HUES64 (cell line): ENCODE data around the gene PCDHB9. TPM values are rescaled to one million over a fixed set of nuclear protein-coding genes. Genes with fewer than 3 reads are reported as not detected.
"Not testable (repeated sequence)": the region's sequence is repeated elsewhere in the genome, so short reads cannot be mapped to it uniquely, and the experiment has no call there.

Experiments used
- H3K27ac ChIP-seq: 2 replicates; pipeline ENCODE4 v1.7.0; 2013; ENCODE audit warnings: low read depth, low read length, inconsistent platforms
- H3K27me3 ChIP-seq: 2 replicates; pipeline ENCODE4 v1.6.1; 2013; ENCODE audit warnings: mild to moderate bottlenecking, low read length; ENCODE audit not compliant: insufficient read depth
- H3K36me3 ChIP-seq: 2 replicates; pipeline ENCODE4 v1.6.1; 2013; ENCODE audit warnings: mild to moderate bottlenecking, low read length; ENCODE audit not compliant: insufficient read depth
- H3K4me1 ChIP-seq: 2 replicates; pipeline ENCODE4 v1.6.1; 2013; ENCODE audit warnings: mild to moderate bottlenecking, low read length, moderate library complexity; ENCODE audit not compliant: insufficient read depth
- H3K4me3 ChIP-seq: 2 replicates; pipeline ENCODE4 v1.5.1; 2013; ENCODE audit warnings: mild to moderate bottlenecking, low read length, moderate library complexity
- H3K9ac ChIP-seq: 2 replicates; pipeline ENCODE4 v1.6.1; 2013; ENCODE audit warnings: mild to moderate bottlenecking, low read depth, low read length
- H3K9me3 ChIP-seq: 2 replicates; pipeline ENCODE4 v1.6.1; 2013; ENCODE audit warnings: low read depth, low read length; ENCODE audit not compliant: insufficient read depth
- WGBS: fragments of 150-250, 120-280 bp; methylation state at CpG from one replicate; pipeline ENCODE4 v1.1.7; 2013; ENCODE audit warnings: missing lambda C conversion rate; 5-methylcytosine and 5-hydroxymethylcytosine counted together
- polyA plus RNA-seq, 2 experiments: library from polyadenylated mRNA; stranded (reverse); fragments of 50-300 nt; gene quantifications; one replicate each; pipeline ENCODE4 v1.2.3, GENCODE V29; 2013

The PCDHB9 gene
- polyA plus RNA-seq (2013, experiment 1 of 2), result 0.60 TPM
- 1.5 TPM for polyA plus RNA-seq (2013, experiment 2 of 2)

DNA sequence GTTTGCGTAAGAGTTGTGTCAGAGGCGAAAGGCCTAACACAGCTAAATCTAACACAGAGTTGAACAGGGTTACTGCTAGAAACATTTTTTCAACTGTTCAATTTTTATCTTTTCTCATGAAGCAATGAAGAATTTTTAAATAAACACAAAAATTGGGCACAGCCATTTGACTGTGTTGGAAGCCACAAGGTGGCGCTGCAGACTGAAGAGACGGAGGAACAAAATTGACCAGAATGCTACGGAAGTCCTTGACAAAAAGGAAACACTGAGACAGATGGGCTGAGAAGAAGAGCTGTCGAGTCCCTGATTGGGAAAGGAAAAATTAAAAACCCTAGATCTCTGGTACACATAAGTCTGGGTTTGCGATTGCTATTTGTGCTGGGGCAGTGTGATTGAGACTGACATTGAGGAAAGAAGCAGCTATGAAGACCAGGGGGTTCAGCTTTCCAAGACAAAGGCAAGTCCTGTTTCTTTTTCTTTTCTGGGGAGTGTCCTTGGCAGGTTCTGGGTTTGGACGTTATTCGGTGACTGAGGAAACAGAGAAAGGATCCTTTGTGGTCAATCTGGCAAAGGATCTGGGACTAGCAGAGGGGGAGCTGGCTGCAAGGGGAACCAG is at the start of gene PCDHB9:
PCDHB9 (plus strand) TSS at position 265 of the 616 bp plus-strand sequence; CDS start at position 423, 158 bp downstream.
- no peak within 1 kb of the TSS for H3K27ac ChIP-seq
- H3K4me1 ChIP-seq, result no peaks in the 10 kb centered on the region
- no peaks in the 10 kb centered on the region for H3K27me3 ChIP-seq
- WGBS, result 51% methylated on average over 7 of the region's 9 CpGs
- H3K9ac ChIP-seq, result no peak within 1 kb of the TSS
- H3K4me3 ChIP-seq, result no peak within 1 kb of the TSS
- no peaks in the 10 kb centered on the region for H3K36me3 ChIP-seq
- H3K9me3 ChIP-seq, result peaks cover 7% of the 10 kb centered on the region; the same call in 1 of the 2 replicates

DNA sequence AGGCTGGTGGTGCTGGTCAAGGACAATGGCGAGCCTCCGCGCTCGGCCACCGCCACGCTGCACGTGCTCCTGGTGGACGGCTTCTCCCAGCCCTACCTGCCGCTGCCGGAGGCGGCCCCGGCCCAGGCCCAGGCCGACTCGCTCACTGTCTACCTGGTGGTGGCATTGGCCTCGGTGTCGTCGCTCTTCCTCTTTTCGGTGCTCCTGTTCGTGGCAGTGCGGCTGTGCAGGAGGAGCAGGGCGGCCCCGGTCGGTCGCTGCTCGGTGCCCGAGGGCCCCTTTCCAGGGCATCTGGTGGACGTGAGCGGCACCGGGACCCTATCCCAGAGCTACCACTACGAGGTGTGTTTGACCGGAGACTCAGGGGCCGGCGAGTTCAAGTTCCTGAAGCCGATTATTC is 49.6 kb upstream of the PCDHB9 start:
- H3K9me3 ChIP-seq, result peaks cover 33% of the 10 kb centered on the region
- 97% methylated on average over 34 of the region's 34 CpGs for whole genome bisulfite sequencing
- not testable (repeated sequence) for H3K27me3 ChIP-seq, H3K4me1 ChIP-seq, H3K4me3 ChIP-seq, H3K36me3 ChIP-seq, H3K27ac ChIP-seq, H3K9ac ChIP-seq

DNA sequence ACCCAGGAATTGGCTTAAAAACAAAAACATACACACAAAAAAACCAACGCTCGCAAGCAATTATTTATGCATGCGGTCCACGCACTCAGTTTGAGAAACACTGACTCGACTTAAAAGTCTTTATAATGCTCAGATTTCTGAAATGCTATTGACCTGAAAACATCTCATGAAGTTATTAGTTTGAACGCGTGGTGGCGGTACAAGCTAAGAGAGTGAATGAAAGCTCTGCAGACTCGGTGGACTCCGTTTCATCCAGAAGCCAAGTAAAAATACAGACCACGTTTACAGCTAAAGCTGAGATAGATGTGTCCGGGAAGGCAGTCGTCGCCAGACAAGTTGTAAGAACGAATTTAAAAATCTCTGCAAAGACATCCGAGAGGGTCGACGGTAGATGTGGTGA is 37.1 kb upstream of the PCDHB9 start, which contains the start of gene PCDHB6:
PCDHB6 (plus strand) TSS at position 246 of the 400 bp plus-strand sequence. CDS start 201 bp downstream, outside the sequence.
- Histone ChIP-seq H3K4me1 (no peaks in the 10 kb centered on the region), H3K27ac (no peak within 1 kb of the TSS), H3K36me3 (no peaks in the 10 kb centered on the region), H3K27me3 (no peaks in the 10 kb centered on the region), H3K4me3 (no peak within 1 kb of the TSS), H3K9me3 (peaks cover 9% of the 10 kb centered on the region; the same call in 1 of the 2 replicates), H3K9ac (no peak within 1 kb of the TSS)
- 88% methylated on average over 18 of the region's 18 CpGs for WGBS

DNA sequence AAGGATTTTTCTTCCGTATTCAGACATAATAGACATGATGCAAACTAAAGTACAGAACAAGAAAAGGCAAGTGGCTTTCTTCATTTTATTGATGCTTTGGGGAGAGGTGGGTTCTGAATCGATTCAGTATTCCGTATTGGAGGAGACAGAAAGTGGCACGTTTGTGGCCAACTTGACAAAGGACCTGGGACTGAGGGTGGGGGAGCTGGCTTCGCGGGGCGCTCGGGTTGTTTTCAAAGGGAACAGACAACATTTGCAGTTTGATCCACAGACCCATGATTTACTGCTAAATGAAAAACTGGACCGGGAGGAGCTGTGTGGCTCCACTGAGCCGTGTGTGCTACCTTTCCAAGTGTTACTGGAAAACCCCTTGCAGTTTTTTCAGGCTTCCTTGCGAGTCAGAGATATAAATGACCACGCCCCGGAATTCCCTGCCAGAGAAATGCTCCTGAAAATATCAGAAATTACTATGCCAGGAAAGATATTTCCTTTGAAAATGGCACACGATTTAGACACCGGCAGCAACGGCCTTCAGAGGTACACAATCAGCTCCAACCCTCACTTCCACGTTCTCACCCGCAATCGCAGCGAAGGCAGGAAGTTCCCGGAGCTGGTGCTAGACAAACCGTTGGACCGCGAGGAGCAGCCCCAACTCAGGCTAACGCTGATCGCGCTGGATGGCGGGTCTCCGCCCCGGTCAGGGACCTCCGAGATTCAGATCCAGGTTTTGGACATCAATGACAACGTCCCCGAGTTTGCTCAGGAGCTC is 36.6 kb upstream of the PCDHB9 start:
- no peaks in the 10 kb centered on the region for H3K27me3 ChIP-seq
- 95% methylated on average over 33 of the region's 33 CpGs for WGBS
- no peak overlapping the region for H3K9ac ChIP-seq
- no peak overlapping the region for H3K27ac ChIP-seq
- H3K36me3 ChIP-seq, result no peaks in the 10 kb centered on the region
- no peak overlapping the region for H3K4me3 ChIP-seq
- H3K4me1 ChIP-seq, result no peaks in the 10 kb centered on the region
- H3K9me3 ChIP-seq, result peaks cover 9% of the 10 kb centered on the region; the same call in 1 of the 2 replicates

DNA sequence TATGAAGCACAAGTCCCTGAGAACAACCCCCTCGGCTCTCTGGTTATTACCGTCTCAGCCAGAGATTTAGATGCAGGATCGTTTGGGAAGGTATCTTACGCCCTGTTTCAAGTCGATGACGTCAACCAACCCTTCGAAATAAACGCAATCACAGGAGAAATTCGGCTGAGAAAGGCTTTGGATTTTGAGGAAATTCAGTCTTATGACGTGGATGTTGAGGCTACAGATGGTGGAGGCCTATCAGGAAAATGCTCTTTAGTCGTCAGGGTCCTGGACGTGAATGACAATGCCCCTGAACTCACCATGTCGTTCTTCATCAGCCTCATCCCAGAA is 36.0 kb upstream of the PCDHB9 start:
- H3K4me3 ChIP-seq, result no peak overlapping the region
- whole genome bisulfite sequencing, result 93% methylated on average over 13 of the region's 13 CpGs

DNA sequence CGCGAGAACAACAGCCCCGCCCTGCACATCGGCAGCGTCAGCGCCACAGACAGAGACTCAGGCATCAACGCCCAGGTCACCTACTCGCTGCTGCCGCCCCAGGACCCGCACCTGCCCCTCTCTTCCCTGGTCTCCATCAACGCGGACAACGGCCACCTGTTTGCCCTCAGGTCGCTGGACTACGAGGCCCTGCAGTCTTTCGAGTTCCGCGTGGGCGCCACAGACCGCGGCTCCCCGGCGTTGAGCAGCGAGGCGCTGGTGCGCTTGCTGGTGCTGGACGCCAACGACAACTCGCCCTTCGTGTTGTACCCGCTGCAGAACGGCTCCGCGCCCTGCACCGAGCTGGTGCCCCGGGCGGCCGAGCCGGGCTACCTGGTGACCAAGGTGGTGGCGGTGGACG is 35.3 kb upstream of the PCDHB9 start:
- H3K9ac ChIP-seq, H3K36me3 ChIP-seq, H3K4me1 ChIP-seq, H3K4me3 ChIP-seq, H3K27ac ChIP-seq, H3K27me3 ChIP-seq: not testable (repeated sequence)
- 97% methylated on average over 34 of the region's 41 CpGs for WGBS
- H3K9me3 ChIP-seq, result peaks cover 14% of the 10 kb centered on the region

More for the DNA sequence above, 36.0 kb upstream of the PCDHB9 start:
- H3K4me1 ChIP-seq, result no peaks in the 10 kb centered on the region
- H3K27me3 ChIP-seq, result no peaks in the 10 kb centered on the region
- H3K36me3 ChIP-seq, result no peaks in the 10 kb centered on the region
- H3K9me3 ChIP-seq, result peaks cover 9% of the 10 kb centered on the region; the same call in 1 of the 2 replicates
- no peak overlapping the region for H3K27ac ChIP-seq
- no peak overlapping the region for H3K9ac ChIP-seq

DNA sequence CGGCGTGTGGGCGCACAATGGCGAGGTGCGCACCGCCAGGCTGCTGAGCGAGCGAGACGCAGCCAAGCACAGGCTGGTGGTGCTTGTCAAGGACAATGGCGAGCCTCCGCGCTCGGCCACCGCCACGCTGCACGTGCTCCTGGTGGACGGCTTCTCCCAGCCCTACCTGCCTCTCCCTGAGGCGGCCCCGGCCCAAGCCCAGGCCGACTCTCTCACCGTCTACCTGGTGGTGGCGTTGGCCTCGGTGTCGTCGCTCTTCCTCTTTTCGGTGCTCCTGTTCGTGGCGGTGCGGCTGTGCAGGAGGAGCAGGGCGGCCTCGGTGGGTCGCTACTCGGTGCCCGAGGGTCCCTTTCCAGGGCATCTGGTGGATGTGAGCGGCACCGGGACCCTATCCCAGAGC is 34.9 kb upstream of the PCDHB9 start:
- WGBS, result 96% methylated on average over 36 of the region's 36 CpGs
- H3K27ac ChIP-seq, H3K9ac ChIP-seq, H3K4me3 ChIP-seq, H3K4me1 ChIP-seq, H3K36me3 ChIP-seq, H3K27me3 ChIP-seq: not testable (repeated sequence)
- peaks cover 17% of the 10 kb centered on the region for H3K9me3 ChIP-seq

DNA sequence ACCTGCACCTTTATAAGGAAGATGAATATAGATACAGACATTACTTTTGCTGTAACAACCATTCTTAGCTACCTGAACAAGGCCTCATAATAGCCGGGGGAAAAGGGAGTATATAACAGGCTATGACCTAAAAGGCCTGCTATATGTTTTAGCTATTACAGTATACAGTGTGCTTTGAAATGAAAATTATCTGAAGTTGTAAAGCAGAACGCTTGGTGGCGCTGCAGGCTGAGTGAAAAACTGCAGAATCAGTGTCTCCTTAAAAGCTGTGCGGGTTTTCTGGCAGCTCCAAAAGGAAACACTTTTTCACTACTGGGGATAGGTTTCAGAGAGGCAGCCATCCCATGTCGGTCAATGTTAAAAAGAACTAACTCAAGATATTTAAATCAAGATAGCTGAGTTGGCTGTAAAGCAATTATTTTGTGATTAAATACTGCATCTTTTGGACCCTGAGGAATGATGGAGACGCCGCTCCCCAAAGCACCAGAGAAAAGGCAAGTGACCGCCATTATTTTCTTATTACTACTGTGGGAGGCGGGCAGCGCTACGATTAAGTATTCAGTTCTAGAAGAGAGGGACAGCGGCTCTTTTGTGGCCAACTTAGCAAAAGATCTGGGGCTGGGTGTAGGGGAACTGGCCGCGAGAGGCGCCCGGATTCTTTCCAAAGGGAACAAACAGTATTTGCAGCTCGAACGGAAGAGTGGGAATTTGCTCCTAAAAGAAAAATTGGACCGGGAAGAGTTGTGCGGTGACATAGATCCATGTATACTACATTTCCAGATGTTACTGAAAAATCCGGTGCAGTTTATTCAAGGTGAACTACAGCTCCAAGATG is 31.2 kb upstream of the PCDHB9 start:
- H3K4me3 ChIP-seq, result peak overlapping the region; percentile 21; the same call in 1 of the 2 replicates
- no peaks in the 10 kb centered on the region for H3K4me1 ChIP-seq
- no peaks in the 10 kb centered on the region for H3K36me3 ChIP-seq
- peaks cover 17% of the 10 kb centered on the region for H3K9me3 ChIP-seq
- WGBS, result 85% methylated on average over 21 of the region's 21 CpGs
- no peak overlapping the region for H3K9ac ChIP-seq
- H3K27me3 ChIP-seq, result no peaks in the 10 kb centered on the region
- no peak overlapping the region for H3K27ac ChIP-seq

DNA sequence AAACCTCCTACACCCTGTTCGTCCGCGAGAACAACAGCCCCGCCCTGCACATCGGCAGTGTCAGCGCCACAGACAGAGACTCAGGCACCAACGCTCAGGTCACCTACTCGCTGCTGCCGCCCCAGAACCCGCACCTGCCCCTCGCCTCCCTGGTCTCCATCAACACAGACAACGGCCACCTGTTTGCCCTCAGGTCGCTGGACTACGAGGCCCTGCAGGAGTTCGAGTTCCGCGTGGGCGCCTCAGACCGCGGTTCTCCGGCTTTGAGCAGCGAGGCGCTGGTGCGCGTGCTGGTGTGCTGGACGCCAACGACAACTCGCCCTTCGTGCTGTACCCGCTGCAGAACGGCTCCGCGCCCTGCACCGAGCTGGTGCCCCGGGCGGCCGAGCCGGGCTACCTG is 29.6 kb upstream of the PCDHB9 start:
- H3K4me3 ChIP-seq, H3K27ac ChIP-seq, H3K9ac ChIP-seq, H3K27me3 ChIP-seq, H3K36me3 ChIP-seq, H3K4me1 ChIP-seq: not testable (repeated sequence)
- 95% methylated on average over 28 of the region's 38 CpGs for WGBS
- H3K9me3 ChIP-seq, result peaks cover 11% of the 10 kb centered on the region

DNA sequence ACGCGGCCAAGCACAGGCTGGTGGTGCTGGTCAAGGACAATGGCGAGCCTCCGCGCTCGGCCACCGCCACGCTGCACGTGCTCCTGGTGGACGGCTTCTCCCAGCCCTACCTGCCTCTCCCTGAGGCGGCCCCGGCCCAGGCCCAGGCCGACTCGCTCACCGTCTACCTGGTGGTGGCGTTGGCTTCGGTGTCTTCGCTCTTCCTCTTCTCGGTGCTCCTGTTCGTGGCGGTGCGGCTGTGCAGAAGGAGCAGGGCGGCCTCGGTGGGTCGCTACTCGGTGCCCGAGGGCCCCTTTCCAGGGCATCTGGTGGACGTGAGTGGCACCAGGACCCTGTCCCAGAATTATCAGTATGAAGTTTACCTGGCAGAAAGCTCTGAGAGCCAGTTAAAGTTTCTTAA is 29.1 kb upstream of the PCDHB9 start:
- peaks cover 11% of the 10 kb centered on the region for H3K9me3 ChIP-seq
- 96% methylated on average over 22 of the region's 28 CpGs for WGBS
- H3K27ac ChIP-seq, H3K9ac ChIP-seq, H3K27me3 ChIP-seq, H3K4me1 ChIP-seq, H3K36me3 ChIP-seq, H3K4me3 ChIP-seq: not testable (repeated sequence)
